Right lobe of liver (tissue), 6 donors: ENCODE results near the gene XAGE1A. TPM values are rescaled to one million over a fixed set of nuclear protein-coding genes. Genes with fewer than 3 reads are reported as not detected.
"Not testable (repeated sequence)": the region's sequence is repeated elsewhere in the genome, so short reads cannot be mapped to it uniquely, and the experiment has no call there.

Source experiments
- ATAC-seq, 4 donors: fragments of 200-7000 bp; cut with Tn5 transposase; one replicate each; pipeline ENCODE4 v1.9.1; 2020; ENCODE audit warnings: mild to moderate bottlenecking in 4 of 4, moderate library complexity in 4 of 4
- DNase-seq, 3 donors: peaks; one replicate each; pipeline ENCODE4 v3.0.0-alpha.2; 2020
- H3K27ac ChIP-seq, 3 donors: fragments of 200-600 bp; one replicate each; pipeline ENCODE4 v1.8.0; 2022
- H3K27me3 ChIP-seq, 2 donors: fragments of 200-600 bp; one replicate each; pipeline ENCODE4 v1.8.0; 2022
- H3K36me3 ChIP-seq, 4 donors: fragments of 200-600 bp; sonication (generic) in 1 of 4; one replicate each; pipeline versions ENCODE4 v1.5.1 to v1.8.0; 2017 to 2022; ENCODE audit warnings: control low read depth in 1 of 4
- H3K4me1 ChIP-seq, 4 donors: fragments of 200-600 bp; sonication (generic) in 1 of 4; one replicate each; pipeline versions ENCODE4 v1.5.1 to v1.8.0; 2017 to 2022; ENCODE audit warnings: control low read depth in 1 of 4
- H3K4me3 ChIP-seq, 3 donors: fragments of 200-600 bp; one replicate each; pipeline ENCODE4 v1.8.0; 2022
- H3K9me3 ChIP-seq, 4 donors: fragments of 200-600 bp; sonication (generic) in 1 of 4; one replicate each; pipeline versions ENCODE4 v1.5.1 to v1.8.0; 2017 to 2022; ENCODE audit warnings: control low read depth in 1 of 4
- POLR2A ChIP-seq: fragments of 450-650 bp; IDR thresholded peaks from one replicate; pipeline ENCODE4 v1.6.1; 2017; ENCODE audit warnings: antibody characterized with exemption, mild to moderate bottlenecking
- WGBS: methylation state at CpG from one replicate; pipeline ENCODE4 v1.1.6; 2018; ENCODE audit warnings: low coverage, low lambda C conversion rate; ENCODE audit not compliant: insufficient coverage; ENCODE audit errors: missing lambda C conversion rate; 5-methylcytosine and 5-hydroxymethylcytosine counted together
- intact Hi-C, 2 donors: fragments of 100-400 bp; cut with DNase I; formaldehyde crosslinking; loops; one replicate each; pipeline versions ENCODE4 v1.11.2 to v1.14.1; 2022
- small RNA-seq, 2 experiments: library from RNA; depleted of rRNA; stranded (forward); fragments of <200 nt; gene quantifications; one replicate each; pipeline ENCODE3, GENCODE V24; 2016
- total RNA-seq, 6 experiments: library from RNA; depleted of rRNA in 2 of 6; stranded (reverse); fragments of >200 nt in 2 of 6; fragmentation: NEBNext Ultra II Directional in 3 of 6; extraction: Animal tissue kit (Norgen Biotek cat#: 25700) in 3 of 6; gene quantifications; one replicate each; pipeline versions ENCODE4 v1.1.0 to v1.2.4, GENCODE V29; 2016 to 2023
- TF ChIP-seq, protein P1 (sequence below), 4 donors: fragments of 200-600 bp in 3 of 4; fragments of 450-650 bp in 1 of 4; IDR thresholded peaks; one replicate each; pipeline versions ENCODE4 v1.5.1 to v1.8.0; 2016 to 2022; ENCODE audit warnings: antibody characterized with exemption in 4 of 4, mild to moderate bottlenecking in 2 of 4
- donor health status: DM: no; HTN: yes; CAD: no.
- donor health status: DM: no; HTN: no; CAD: no.
- donor health status: DM: no; HTN: no; CAD: no.
- donor health status: DM: no; HTN: yes; CAD: no.
- donor health status: DM: no; HTN: yes; CAD: no.

Gene XAGE1A
- total RNA-seq, 6 experiments from 2014 or later = not detected

DNA sequence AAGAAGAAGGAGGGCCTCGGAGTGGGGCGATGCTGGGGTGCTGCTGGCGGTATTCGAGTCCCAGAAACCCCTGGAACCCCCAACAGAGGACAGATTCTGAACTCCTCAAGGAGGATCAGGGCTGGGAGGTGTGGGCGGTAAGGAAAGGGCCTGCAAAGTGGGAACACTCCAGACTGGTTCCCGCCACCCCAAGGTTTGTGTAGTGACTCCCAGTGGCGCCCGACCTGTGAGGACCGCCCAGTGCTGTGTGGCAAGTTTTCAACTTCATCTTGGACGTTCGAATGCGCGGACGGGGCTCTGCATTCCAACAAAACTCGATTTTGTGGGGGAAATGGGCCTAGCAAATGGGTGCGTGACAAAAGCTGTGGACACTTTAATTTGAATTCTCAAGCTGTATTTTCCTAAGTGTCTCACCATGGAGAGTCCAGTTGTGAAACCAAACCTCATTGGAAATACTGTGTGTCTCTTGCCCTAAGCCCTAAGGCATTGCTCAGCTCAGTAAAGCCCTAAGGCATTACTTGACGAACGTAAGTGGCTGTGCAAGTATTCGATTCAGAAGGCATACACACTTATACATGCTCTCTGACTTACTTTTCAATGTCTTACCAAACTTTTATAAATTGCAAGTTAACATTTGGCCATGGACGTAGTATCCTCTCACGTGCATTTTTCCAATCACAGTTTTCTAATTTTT, 48.7 kb downstream of the XAGE1A start:
- no peaks in the 10 kb centered on the region for H3K27me3 ChIP-seq
- no peaks in the 10 kb centered on the region for H3K9me3 ChIP-seq
- 62% methylated on average over 15 of the region's 21 CpGs for WGBS
- DNase-seq (no peak), ATAC-seq (no peak)
- H3K27ac ChIP-seq = no peak overlapping the region
- no peaks in the 10 kb centered on the region for H3K36me3 ChIP-seq
- no peak overlapping the region for H3K4me3 ChIP-seq
- no peaks in the 10 kb centered on the region for H3K4me1 ChIP-seq
- TF ChIP-seq, protein P1, sequence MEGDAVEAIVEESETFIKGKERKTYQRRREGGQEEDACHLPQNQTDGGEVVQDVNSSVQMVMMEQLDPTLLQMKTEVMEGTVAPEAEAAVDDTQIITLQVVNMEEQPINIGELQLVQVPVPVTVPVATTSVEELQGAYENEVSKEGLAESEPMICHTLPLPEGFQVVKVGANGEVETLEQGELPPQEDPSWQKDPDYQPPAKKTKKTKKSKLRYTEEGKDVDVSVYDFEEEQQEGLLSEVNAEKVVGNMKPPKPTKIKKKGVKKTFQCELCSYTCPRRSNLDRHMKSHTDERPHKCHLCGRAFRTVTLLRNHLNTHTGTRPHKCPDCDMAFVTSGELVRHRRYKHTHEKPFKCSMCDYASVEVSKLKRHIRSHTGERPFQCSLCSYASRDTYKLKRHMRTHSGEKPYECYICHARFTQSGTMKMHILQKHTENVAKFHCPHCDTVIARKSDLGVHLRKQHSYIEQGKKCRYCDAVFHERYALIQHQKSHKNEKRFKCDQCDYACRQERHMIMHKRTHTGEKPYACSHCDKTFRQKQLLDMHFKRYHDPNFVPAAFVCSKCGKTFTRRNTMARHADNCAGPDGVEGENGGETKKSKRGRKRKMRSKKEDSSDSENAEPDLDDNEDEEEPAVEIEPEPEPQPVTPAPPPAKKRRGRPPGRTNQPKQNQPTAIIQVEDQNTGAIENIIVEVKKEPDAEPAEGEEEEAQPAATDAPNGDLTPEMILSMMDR (IDR thresholded peaks at IDR 0.05) = no peak
- TF ChIP-seq POLR2A = no peak
- intact Hi-C loops = no loop called here

- H3K27ac ChIP-seq, DNase-seq, H3K36me3 ChIP-seq, intact Hi-C loops, ATAC-seq, H3K9me3 ChIP-seq, H3K27me3 ChIP-seq, H3K4me3 ChIP-seq, H3K4me1 ChIP-seq: not testable (repeated sequence)
- 54% methylated on average over 3 of the region's 3 CpGs for WGBS
Observed at GRCh38 chrX:52548769-52549168, 53.2 kb downstream of the XAGE1A start.

Small RNA genes lying within 50 kb of the gene (small RNA-seq; reads per million reads assigned to genes)
- gene BX510359.8 (0 reads per million in 2 experiments), gene RBM22P7 (0 reads per million in 2 experiments)

Other genes with a start within 250 kb of the XAGE1A start
- not detected for gene XAGE2, start 126.8 kb upstream of the XAGE1A start, total RNA-seq
- not detected for gene XAGE1B, start 21.3 kb downstream of the XAGE1A start, total RNA-seq
- not detected for gene SSX7, start 159.1 kb downstream of the XAGE1A start, total RNA-seq
- gene SSX2, start 211.4 kb downstream of the XAGE1A start, total RNA-seq = not detected